Muscle of arm (tissue), 14 donors: ENCODE results near the gene FAP. TPM values are rescaled to one million over a fixed set of nuclear protein-coding genes. Genes with fewer than 3 reads are reported as not detected.

Experiments
- DNase-seq: peaks from one replicate; pipeline ENCODE4 v3.0.0-alpha.2; 2013
- long read RNA-seq, 11 donors: transcript quantifications; one replicate each; lab custom pipeline, GENCODE V29; 2026
- polyA plus RNA-seq, 12 donors: library from polyadenylated mRNA; unstranded; fragments of 120-200 nt; gene quantifications; one replicate each; pipeline ENCODE4 v1.2.1, GENCODE V29; 2013; ENCODE audit not compliant: insufficient read length in 12 of 12

FAP gene, protein sequence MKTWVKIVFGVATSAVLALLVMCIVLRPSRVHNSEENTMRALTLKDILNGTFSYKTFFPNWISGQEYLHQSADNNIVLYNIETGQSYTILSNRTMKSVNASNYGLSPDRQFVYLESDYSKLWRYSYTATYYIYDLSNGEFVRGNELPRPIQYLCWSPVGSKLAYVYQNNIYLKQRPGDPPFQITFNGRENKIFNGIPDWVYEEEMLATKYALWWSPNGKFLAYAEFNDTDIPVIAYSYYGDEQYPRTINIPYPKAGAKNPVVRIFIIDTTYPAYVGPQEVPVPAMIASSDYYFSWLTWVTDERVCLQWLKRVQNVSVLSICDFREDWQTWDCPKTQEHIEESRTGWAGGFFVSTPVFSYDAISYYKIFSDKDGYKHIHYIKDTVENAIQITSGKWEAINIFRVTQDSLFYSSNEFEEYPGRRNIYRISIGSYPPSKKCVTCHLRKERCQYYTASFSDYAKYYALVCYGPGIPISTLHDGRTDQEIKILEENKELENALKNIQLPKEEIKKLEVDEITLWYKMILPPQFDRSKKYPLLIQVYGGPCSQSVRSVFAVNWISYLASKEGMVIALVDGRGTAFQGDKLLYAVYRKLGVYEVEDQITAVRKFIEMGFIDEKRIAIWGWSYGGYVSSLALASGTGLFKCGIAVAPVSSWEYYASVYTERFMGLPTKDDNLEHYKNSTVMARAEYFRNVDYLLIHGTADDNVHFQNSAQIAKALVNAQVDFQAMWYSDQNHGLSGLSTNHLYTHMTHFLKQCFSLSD
- 100 to 1,000 TPM in 3 of 12 donors, 10 to 100 TPM in 8, not detected in 1; 55.9 to 122 (median 96.2) TPM for polyA plus RNA-seq
- long read RNA-seq, donor 1: 0 reads
- long read RNA-seq, donor 2, transcript FAP-201 (26 exons, 2,780 nt): major isoform, 5 of 12 reads
- long read RNA-seq, donor 2, partial matches to known transcripts: 6 of 12 reads
- long read RNA-seq, donor 2, other reads (novel, unspliced or antisense): 0 of 12 reads
- long read RNA-seq, donor 3, partial matches to known transcripts: 5 of 10 reads
- long read RNA-seq, donor 3, other reads (novel, unspliced or antisense): 0 of 10 reads
- long read RNA-seq, donor 4, partial matches to known transcripts: 0 of 3 reads
- long read RNA-seq, donor 4, other reads (novel, unspliced or antisense): 0 of 3 reads
- long read RNA-seq, donor 5, transcript FAP-201 (26 exons, 2,780 nt): major isoform, 8 of 8 reads
- long read RNA-seq, donor 5, partial matches to known transcripts: 0 of 8 reads
- long read RNA-seq, donor 5, other reads (novel, unspliced or antisense): 0 of 8 reads
- long read RNA-seq, donor 6, partial matches to known transcripts: 14 of 18 reads
- long read RNA-seq, donor 6, other reads (novel, unspliced or antisense): 0 of 18 reads
- long read RNA-seq, donor 7, transcript FAP-201 (26 exons, 2,780 nt): major isoform, 5 of 5 reads
- long read RNA-seq, donor 7, partial matches to known transcripts: 0 of 5 reads
- long read RNA-seq, donor 7, other reads (novel, unspliced or antisense): 0 of 5 reads
- long read RNA-seq, donor 8, transcript FAP-201 (26 exons, 2,780 nt): major isoform, 9 of 16 reads
- long read RNA-seq, donor 8, partial matches to known transcripts: 6 of 16 reads
- long read RNA-seq, donor 8, other reads (novel, unspliced or antisense): 0 of 16 reads
- long read RNA-seq, donor 9, partial matches to known transcripts: 0 of 4 reads
- long read RNA-seq, donor 9, other reads (novel, unspliced or antisense): 0 of 4 reads
- long read RNA-seq, donor 10, transcript FAP-201 (26 exons, 2,780 nt): major isoform, 7 of 15 reads
- long read RNA-seq, donor 10, partial matches to known transcripts: 7 of 15 reads
- long read RNA-seq, donor 10, other reads (novel, unspliced or antisense): 0 of 15 reads
- long read RNA-seq, donor 11, transcript FAP-201 (26 exons, 2,780 nt): major isoform, 6 of 23 reads
- long read RNA-seq, donor 11, partial matches to known transcripts: 16 of 23 reads
- long read RNA-seq, donor 11, other reads (novel, unspliced or antisense): 0 of 23 reads

DNA sequence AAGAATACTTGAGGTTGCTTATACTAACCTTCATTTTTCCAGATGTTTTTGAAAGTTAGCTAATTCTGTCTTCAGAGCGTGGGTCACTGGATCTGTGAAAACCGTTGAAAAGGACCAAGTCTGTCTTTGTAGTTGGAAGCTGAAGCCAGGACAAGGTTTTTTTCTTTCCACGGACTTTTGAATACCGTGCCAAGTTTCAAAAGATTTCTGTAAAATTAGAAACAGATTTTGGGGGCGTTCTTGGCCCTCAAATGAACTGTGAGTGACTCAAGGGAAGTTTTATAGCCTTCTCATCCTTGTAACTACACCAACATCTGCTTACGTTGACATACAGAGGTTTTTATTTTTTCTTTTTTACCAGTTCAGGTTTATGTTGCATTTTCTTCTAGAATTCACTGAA, at the start of gene FAP:
Gene FAP (minus strand): TSS at position 152 of the 400 bp plus-strand sequence. CDS start 118 bp downstream, at position 34.
- peak; percentile 92 for DNase-seq

DNA sequence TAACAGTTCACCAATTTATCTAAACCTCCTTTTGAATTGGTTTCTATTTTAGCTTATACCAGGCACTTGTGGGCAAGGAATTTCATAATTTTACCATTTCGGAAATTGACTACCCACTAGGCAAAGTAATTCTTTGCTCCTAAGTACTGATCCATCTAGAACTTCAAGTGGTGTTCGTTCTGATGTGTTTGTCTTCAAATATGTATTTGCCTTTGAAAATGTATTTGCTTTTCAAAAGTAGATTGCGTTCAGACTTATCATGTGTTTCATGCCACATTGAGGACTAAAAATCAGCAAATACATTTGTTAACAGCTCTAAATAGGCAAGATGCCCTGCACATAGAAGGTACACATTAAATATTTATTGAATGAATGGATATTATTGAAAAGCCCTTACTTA, 48.5 kb upstream of the FAP start:
- no peak for DNase-seq

DNA sequence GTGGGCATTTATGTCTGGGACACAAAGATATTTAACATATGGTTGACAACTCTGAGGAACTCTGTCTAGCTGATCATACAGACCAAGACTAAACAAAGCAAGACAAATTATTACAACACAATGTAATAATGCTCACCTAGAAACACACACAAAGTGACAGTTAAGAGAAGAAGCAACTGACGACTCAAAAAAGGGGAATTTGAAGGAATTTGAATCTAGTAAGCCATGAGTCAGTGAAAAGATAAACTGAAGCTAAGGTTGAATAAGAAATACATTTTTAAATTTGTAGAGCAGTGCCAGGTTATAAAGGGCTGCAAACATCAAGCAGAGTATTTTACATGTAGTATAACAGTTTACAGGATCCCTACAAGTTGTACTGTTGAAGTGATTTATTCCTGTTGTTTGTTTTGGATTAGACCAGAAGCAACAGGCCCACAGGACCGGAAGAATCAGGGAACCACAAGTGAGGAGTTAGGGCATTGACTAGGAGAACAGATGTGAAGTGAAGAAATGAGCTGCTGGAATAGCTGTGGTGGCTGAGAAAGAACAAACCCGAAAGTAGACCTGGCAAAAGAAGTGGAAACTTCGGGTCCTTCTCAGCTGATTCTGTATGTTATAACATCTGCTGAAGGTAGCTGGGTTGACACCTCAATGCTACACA, 39.6 kb upstream of the FAP start:
- DNase-seq: no peak

DNA sequence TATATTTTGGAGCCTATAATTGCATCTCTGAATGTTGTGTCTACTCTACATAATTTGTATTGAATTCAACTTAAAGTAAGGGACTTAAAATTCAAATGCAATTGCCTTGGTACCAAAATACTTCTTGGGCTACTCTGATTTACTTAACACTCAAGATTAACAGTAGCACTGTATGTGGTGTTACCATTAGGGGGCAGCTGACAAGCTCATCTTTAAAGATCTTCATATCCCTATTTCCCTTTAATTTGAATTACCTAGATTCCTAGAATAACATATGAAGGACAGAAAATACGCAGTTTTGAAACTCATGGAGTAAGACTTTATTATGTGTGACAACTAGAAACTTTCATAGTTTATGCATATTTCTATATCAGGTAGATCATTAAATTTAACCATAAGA, 37.4 kb upstream of the FAP start:
- no peak for DNase-seq

DNA sequence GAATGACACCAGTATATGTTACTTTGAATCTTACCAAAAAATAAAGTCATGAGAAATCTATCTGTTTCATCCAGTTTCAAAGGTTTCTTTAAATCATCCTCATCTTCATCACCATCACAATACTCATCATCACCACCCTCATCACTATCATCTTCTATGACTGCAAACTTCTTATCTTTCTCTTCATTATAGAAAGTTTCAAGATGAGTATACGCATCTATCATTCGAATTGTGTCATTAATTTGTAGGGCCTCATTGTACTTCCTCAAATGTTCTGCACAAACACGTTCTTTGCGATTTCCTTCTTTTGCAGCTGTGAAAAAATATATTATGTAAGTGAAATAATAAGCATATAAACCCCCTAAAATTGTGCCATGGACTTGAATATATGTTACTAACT, 34.1 kb upstream of the FAP start:
- DNase-seq: no peak

DNA sequence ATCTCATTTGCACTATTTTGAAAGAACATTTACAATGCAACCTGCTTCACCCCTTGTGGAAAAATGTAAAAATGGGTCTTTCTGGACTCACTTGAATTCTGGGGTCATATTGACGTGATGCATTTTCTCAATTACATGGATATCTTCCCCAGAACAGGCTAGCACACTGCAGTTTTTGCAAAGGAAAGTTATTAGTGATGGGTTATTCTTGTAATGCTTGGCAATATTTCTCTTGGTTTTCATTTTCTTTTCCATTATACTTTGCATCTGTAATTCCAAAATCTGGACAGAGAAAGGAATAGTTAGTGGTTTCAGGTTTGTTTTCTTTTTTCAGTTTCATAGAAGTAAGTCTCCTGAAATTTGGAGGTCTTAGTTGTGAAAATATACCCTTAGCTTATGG, 24.8 kb upstream of the FAP start:
- DNase-seq: no peak

DNA sequence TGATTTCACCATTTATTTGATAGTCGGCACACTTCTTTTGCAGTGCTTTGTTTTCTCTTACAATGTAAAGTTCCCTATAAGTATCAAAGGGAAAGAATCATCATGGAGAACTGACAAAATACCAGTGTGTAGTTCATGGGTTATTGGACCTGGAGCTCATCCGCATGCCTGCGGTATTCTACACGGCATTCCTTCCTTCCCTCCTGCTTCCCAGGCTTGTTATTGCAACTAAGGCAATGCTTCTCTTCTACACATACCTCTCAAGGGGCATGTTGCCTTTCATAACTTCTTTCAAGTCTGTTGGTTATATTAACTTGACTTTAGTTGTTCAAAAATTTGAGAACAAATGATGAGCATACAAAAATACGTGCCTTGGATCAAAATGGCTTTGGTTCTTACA, 24.3 kb upstream of the FAP start:
- no peak for DNase-seq

DNA sequence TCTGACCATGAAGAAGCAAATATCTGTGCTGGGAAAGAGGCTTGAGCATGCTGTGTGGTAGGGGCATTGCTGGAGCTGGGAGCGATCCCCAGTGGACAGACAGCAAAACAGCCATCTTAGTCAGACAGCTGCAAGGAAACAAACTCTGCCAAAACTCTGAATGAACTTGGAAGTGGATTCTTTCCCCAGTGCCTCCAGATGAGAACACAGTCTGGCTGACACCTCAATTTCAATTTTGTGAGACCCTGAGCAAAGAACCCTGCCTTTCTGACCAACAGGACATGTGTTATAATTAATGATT, 23.2 kb upstream of the FAP start:
- DNase-seq: peak; percentile 86

DNA sequence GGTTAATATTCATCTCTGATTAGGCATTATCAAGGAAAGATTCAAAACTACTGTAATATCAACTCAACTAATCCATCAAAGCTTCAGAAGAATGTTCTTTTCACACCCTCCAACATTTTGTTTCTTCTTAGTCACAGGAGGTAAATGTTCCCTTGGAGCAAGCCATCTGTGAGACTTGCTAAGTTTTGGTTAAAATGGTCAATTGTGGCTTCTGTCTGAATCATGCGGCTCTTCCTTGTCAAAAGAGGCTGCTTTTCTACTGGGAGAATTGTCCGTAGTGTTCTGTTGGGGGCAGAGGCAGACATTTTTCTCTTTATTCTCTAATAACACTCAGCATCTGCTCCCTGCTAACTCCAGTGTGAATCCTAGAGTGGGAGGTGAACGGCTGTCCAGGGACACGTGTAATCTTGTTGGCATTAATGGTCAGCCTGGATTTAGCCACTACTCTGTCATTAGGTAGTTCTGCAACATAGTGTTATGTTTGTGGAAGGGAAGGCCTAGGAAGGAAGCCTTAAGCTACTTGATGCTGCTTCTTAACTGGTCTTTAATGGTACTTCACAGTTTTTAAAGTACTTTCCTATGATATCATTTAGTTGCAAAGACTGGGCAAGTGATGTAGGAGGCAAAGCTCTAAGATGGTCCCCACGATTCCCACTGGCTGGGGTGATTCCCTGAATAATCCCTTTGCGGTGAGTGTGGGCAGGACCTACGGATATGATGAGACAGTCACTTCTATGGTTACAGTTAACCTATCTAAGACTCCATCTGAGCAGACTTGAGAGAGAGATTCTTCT, 22.6 kb upstream of the FAP start:
- no peak for DNase-seq

DNA sequence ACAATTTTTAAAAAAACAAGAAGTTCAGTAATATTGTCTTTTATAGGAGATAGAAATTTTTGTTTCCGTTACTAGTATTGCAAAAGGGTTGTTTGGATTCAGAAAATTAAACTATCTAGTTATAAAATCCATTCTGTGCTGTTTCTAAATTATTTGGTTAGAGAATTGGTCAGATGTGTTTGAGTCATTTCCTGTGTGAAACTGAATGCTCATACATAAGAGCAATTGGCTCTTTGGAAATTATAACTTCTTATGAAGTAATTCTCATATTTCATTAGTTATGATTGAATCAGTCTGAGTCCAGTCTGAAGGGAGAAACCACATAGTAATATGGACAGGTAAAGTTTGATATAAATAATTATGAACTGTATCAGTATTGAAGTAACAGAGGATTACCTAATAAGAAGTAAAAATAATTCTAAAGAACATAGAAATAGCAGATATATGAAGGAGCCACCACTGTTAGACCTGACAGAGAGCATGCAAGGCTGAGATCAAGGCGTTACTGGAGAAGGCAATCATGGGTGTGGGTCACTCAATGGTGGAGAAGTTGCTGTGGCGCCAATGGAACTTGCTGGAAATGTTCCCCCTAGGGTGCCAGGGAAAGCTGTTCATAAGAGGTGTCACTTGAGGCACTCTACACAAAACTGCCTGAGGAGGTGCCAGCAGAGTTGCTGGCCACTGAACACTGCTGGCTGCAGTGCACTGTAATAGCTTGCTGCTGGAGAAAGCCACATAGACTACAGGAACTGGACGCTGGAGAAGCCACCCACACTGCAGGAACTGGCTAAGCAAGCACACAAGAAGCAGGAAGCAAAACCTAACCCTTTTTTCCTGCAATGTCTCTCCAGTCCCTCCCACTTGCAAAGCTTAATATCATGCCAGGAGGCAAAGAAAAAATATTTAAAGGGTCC, 18.0 kb upstream of the FAP start:
- no peak for DNase-seq

DNA sequence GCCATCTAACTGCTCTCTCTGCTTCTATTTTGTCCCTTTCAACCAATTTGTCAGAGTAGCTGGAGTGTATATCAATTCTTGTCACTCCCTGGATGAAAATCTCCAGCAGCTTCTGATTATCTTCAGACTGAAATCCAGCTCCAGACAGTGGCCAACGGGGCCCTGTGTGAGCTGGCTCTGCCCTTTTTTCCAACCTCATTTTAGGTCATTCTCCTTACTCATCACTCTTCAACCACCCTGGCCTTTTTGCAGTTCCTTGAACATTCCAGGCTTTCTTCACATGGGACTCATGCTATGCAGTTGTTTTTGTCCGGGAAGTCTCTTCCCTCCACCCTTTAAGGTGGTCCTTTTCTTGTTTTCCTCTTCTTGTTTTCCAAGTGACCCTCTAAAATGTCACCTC, 15.4 kb upstream of the FAP start:
- no peak for DNase-seq

DNA sequence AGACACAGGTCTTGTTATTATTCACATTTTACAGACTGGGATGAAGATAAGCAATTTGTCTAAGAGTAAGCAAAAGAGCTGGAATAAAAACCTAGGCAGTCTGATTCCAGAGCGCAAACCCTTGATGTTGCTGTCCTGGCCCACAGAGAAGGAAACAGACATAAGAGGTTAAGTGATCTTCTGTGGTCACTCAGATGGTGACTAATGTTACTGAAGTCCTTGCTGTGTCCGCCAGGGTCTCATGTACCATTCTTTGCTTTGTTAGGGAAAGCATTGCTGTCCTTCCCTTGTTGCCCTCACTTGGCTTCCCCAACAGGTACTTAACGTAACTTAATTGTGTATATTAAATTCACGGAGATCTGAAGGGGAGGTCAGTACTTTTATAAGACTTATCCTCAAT, 14.9 kb upstream of the FAP start:
- no peak for DNase-seq

DNA sequence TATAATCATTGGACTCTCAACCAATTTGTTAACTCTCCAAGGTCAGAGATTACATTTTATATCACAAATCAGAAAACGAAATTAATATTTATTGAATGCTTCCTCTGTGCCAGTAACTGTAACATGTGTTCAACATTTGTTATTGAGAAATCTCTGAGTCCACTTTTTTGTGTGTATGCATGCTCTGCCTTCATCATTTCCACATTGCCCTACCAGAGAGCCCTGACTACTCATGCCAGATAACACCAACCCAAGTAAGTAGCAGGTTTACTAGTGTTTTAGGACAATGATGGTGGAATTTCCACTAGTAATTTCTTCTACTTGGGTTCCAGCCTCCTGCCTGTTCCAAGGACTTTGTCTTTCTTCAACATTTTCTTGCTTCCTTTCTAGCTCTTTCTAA, 14.2 kb upstream of the FAP start:
- no peak for DNase-seq

DNA sequence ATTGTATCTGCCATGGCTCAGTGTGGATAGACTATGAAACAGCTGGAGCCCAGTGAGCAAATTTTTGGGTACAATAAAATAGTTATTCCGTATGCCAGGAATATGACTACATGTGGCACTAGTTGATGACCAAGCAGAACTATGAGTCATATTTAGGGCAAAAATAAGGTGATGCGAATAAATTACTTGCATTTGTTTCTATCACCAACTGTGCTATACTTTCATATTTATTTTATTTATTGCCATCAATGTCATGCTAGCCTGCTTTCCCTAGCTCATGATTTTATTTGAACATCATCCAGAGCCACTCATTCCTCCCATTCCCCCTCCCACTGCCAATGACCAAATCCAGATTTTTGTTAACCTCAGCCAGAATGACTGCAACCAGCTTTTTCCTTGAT, 13.3 kb upstream of the FAP start:
- no peak for DNase-seq

DNA sequence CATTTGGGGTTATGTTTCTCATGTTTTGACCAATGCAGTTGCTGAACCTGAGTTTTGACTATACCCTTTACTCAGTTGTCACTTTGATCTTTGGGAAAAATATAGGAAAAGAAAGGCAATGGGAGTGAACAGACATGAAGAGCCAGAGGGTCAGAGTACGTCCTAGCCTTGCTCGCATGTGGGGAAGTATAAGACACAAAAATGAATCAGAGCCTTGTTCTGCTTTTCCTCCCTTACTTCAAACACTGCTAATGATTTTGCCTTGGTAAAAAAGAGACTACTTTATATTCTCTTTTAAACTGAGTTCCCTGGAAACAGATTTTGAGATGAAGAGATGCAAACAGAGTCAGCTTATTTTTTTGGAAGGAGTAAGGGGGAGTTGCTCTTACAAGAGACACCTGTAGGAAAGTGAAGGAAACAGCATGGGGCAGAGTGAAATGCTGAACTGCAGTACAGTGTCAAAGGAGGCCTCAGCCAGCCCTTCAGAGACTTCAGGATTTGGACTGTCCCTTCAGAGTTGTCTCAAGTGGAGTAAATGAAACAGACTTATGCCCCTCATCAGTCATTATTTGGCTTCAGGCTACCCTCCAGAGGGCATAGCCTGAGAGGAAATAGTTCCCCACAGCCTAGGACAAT, 11.1 kb upstream of the FAP start:
- DNase-seq: no peak

DNA sequence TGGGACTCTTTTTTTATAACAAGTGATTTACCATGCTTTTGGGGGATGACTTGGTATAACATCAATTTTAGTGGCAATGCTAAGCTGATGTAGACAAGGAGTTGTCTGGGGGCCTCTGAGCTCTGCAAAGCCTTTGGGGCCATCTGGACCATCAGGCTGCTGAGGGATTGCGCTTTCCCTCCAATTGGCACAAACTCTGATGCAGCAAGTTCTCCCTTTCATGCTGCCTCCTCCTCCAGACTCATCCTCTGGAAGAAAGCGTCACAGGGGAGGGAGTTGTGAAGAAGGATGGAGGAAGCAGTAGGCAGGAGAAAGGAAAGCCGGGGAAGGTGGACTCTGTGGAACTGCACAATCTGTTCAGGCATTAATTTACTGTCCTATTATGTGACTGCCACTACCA, 10.2 kb upstream of the FAP start:
- DNase-seq: no peak

DNA sequence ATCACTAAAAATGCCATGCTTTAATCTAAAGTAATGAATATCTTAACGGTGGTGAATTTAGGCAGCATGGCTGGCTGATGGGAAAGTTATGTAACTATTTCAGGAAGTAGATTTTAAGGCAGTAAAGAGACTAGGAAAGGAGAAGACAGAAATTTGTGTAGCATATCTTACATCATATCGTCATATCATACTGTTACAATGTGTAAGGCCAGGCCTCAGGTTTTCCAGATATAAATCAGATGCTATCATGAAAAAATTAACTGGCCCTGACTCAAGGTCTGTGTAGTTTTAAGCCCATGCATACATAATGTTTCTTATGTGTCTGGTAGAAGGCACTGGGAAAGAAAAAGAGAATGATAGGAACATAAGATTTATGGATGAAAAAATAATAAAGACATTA, 8.9 kb upstream of the FAP start:
- DNase-seq: no peak

DNA sequence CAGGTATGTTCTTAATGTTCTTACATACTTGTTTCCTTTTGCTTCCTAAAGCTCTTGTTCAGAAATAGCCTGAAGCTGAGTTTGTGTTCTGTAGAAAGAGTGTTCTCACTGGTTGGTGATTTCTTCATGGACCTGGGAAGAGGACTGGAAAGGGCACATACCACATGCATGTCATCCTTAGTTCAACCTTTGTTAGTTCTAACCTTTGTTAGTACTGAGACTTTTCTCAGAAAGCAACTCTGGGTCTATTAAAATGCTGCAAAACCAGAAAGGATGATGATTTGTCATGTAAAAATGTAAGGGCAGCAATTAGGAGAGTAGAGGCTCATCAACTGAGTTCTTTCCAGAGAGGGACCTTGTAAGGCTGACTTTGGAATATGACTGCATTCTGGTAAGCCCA, 2.5 kb upstream of the FAP start:
- no peak for DNase-seq
